HepG2 (cell line): ENCODE data around the gene DUSP12. TPM values are rescaled to one million over a fixed set of nuclear protein-coding genes. Genes with fewer than 3 reads are reported as not detected.
A peak's percentile ranks its signal among the peaks of the same experiment; 100 is the strongest.

Experiments used
- E2F2 ChIP-seq: sonication (generic); formaldehyde crosslinking; IDR thresholded peaks from 2 replicates; pipeline ENCODE4 v1.4.0; 2020; ENCODE audit warnings: missing genetic modification reagents, borderline replicate concordance
- FOXA3 ChIP-seq: IDR thresholded peaks from 2 replicates; pipeline ENCODE4 v1.6.1; 2016; ENCODE audit warnings: missing genetic modification reagents, missing compliant biosample characterization
- HMGXB3 ChIP-seq: sonication (generic); formaldehyde crosslinking; IDR thresholded peaks from 2 replicates; pipeline ENCODE4 v1.4.0; 2020; ENCODE audit warnings: missing genetic modification reagents, borderline replicate concordance
- KDM5A ChIP-seq: fragments of 200-600 bp; sonication (generic); IDR thresholded peaks from 2 replicates; pipeline ENCODE4 v1.7.0; 2018; ENCODE audit warnings: antibody characterized with exemption, mild to moderate bottlenecking, low read length, borderline replicate concordance
- KDM5B ChIP-seq: sonication (generic); formaldehyde crosslinking; IDR thresholded peaks from 2 replicates; pipeline ENCODE4 v1.4.0; 2020; ENCODE audit warnings: missing genetic modification reagents, mild to moderate bottlenecking, borderline replicate concordance
- KLF16 ChIP-seq, 2 experiments: sonication (generic) in 1 of 2; formaldehyde crosslinking in 1 of 2; IDR thresholded peaks; 2 replicates each; pipeline versions ENCODE4 v1.6.1 to v1.8.0; 2016 to 2023; ENCODE audit warnings: missing genetic modification reagents in 2 of 2, missing compliant biosample characterization in 1 of 2
- KLF6 ChIP-seq: IDR thresholded peaks from 2 replicates; pipeline ENCODE4 v1.8.0; 2016; ENCODE audit warnings: missing biosample characterization, missing genetic modification reagents
- MEIS1 ChIP-seq: sonication (generic); formaldehyde crosslinking; IDR thresholded peaks from 2 replicates; pipeline ENCODE4 v1.9.0; 2021; ENCODE audit warnings: mild to moderate bottlenecking, missing genetic modification reagents, moderate library complexity, borderline replicate concordance
- SOX6 ChIP-seq, 2 experiments: fragments of 450-650 bp in 1 of 2; sonication (generic) in 1 of 2; formaldehyde crosslinking in 1 of 2; IDR thresholded peaks; 2 replicates each; pipeline versions ENCODE4 v1.4.0 to v1.6.1; 2017 to 2020; ENCODE audit warnings: antibody characterized with exemption in 1 of 2, mild to moderate bottlenecking in 1 of 2, missing genetic modification reagents in 1 of 2
- TARDBP ChIP-seq: sonication (generic); formaldehyde crosslinking; IDR thresholded peaks from 2 replicates; pipeline ENCODE4 v1.8.0; 2022; ENCODE audit warnings: mild to moderate bottlenecking, missing genetic modification reagents
- THAP11 ChIP-seq: IDR thresholded peaks from 2 replicates; pipeline ENCODE4 v1.6.1; 2016; ENCODE audit warnings: missing biosample characterization, missing genetic modification reagents
- THRA ChIP-seq: sonication (generic); formaldehyde crosslinking; IDR thresholded peaks from 2 replicates; pipeline ENCODE4 v1.4.0; 2020; ENCODE audit warnings: missing genetic modification reagents, borderline replicate concordance
- ZNF513 ChIP-seq: sonication (generic); formaldehyde crosslinking; conservative IDR thresholded peaks from 2 replicates; pipeline ENCODE4 v1.5.0; 2020; ENCODE audit warnings: missing genetic modification reagents
- ZNF672 ChIP-seq: sonication (generic); formaldehyde crosslinking; IDR thresholded peaks from 2 replicates; pipeline ENCODE4 v1.8.1; 2022; ENCODE audit warnings: missing genetic modification reagents
- ZNF790 ChIP-seq: sonication (generic); formaldehyde crosslinking; IDR thresholded peaks from 2 replicates; pipeline ENCODE4 v1.8.0; 2022; ENCODE audit warnings: missing genetic modification reagents, mild to moderate bottlenecking, borderline replicate concordance
- polyA plus RNA-seq, 8 experiments: library from polyadenylated mRNA; depleted of rRNA in 3 of 8; stranded (reverse) in 7 of 8; unstranded in 1 of 8; fragments of >200 nt; fragmentation: Illumina TruSeq in 4 of 8; extraction: Trizol in 4 of 8; gene quantifications; 2 replicates each; pipeline versions ENCODE4 v1.2.1 to v1.2.3, GENCODE V29; 2011 to 2016; ENCODE audit warnings: low read depth in 4 of 8, missing spikeins in 1 of 8, mixed read lengths in 1 of 8; ENCODE audit not compliant: insufficient read depth in 1 of 8
- total RNA-seq, 5 experiments: library from RNA; depleted of rRNA; stranded (reverse); fragments of >200 nt; fragmentation: Illumina TruSeq; extraction: Trizol; gene quantifications; 2 replicates each; pipeline ENCODE4 v1.2.3, GENCODE V29; 2016; ENCODE audit warnings: low read depth in 1 of 5

The DUSP12 gene
- total and polyA plus RNA-seq, 2 of the 13 experiments (the other 11 are each of a cell fraction or from before 2014, with no cell fraction given): 36.7 to 37.1 TPM

GRCh38 chr1:161702250-161702649, 47.3 kb upstream of the DUSP12 start (continued):
- TF ChIP-seq KDM5A: no peak
- 0 out of 2 replicates have a peak, but pooled peaks have one; percentile 67 for TF ChIP-seq MEIS1 (CRISPR knock-in tag)
- TF ChIP-seq THAP11 (CRISPR knock-in tag): peak; percentile 62
- TF ChIP-seq TARDBP (CRISPR knock-in tag): peak; percentile 90
- TF ChIP-seq THRA (CRISPR knock-in tag): peak; percentile 61; the same call in 1 of the 2 replicates
- no peak for TF ChIP-seq E2F2 (CRISPR knock-in tag)
- TF ChIP-seq ZNF672 (CRISPR knock-in tag): no peak
- TF ChIP-seq ZNF513 (CRISPR knock-in tag): no peak
- TF ChIP-seq ZNF790 (CRISPR knock-in tag): no peak
- TF ChIP-seq FOXA3 (CRISPR knock-in tag): peak; percentile 97
- TF ChIP-seq HMGXB3 (CRISPR knock-in tag): peak; percentile 21; the same call in 1 of the 2 replicates
- peak in 1 of 2 experiments; percentile 72; a peak in 1 of 4 replicates for TF ChIP-seq KLF16 (CRISPR knock-in tag; IDR thresholded peaks at IDR 0.05)
- 0 out of 2 replicates have a peak, but pooled peaks have one; percentile 55 for TF ChIP-seq KLF6 (CRISPR knock-in tag)
- TF ChIP-seq SOX6 (IDR thresholded peaks at IDR 0.05): no peak
- peak; percentile 76 for TF ChIP-seq SOX6 (CRISPR knock-in tag; IDR thresholded peaks at IDR 0.05)
- no peak for TF ChIP-seq KDM5B (CRISPR knock-in tag)
